Stomach smooth muscle (tissue), 2 donors: ENCODE measurements around the gene MR1.

Experiments
- H3K27ac ChIP-seq: one replicate; pipeline ENCODE4 v1.7.0; 2013; ENCODE audit warnings: mild to moderate bottlenecking, low read length, inconsistent platforms
- H3K27me3 ChIP-seq, 2 donors: one replicate each; pipeline ENCODE4 v1.7.0; 2013; ENCODE audit warnings: low read length in 2 of 2; ENCODE audit not compliant: insufficient read depth in 2 of 2, control insufficient read depth in 1 of 2
- H3K36me3 ChIP-seq, 2 donors: one replicate each; pipeline ENCODE4 v1.7.0; 2013; ENCODE audit warnings: low read length in 2 of 2; ENCODE audit not compliant: control insufficient read depth in 2 of 2, insufficient read depth in 2 of 2
- H3K4me1 ChIP-seq: one replicate; pipeline ENCODE4 v1.7.0; 2013; ENCODE audit warnings: low read length; ENCODE audit not compliant: control insufficient read depth, insufficient read depth
- H3K4me3 ChIP-seq, 2 donors: one replicate each; pipeline ENCODE4 v1.7.0; 2013; ENCODE audit warnings: low read length in 2 of 2
- H3K9ac ChIP-seq, 2 donors: one replicate each; pipeline ENCODE4 v1.7.0; 2013; ENCODE audit warnings: low read length in 2 of 2, mild to moderate bottlenecking in 1 of 2
- H3K9me3 ChIP-seq, 2 donors: one replicate each; pipeline ENCODE4 v1.7.0; 2013; ENCODE audit warnings: low read length in 2 of 2; ENCODE audit not compliant: control insufficient read depth in 2 of 2
- donor health status: healthy.
- donor health status: Pancreatic carcinoma.

Gene MR1

DNA sequence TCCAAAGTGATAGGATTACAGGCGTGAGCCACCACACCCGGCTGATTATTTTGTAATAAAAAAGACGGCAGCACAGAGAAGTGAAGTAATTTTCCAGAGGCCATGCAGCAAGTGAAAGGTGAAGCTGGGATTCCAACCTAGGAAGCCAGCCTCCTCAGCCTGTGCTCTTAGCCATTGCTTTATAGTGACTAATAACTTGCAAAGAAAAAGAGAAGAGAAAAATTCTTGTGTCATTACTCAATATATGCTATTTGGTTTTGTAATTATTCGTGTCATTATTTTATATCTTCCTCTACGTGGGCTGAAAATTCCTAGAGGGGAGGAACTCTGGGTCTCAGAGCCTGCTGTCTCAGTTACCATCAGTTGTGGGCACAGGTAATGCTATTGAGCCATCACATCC lies 53.1 kb downstream of the MR1 start:
- Histone ChIP-seq H3K9me3 (no peaks in the 10 kb centered on the region), H3K4me3 (no peak overlapping the region), H3K36me3 (no peaks in the 10 kb centered on the region), H3K27ac (no peak overlapping the region), H3K4me1 (peaks cover 11% of the 10 kb centered on the region), H3K27me3 (no peaks in the 10 kb centered on the region), H3K9ac (no peak overlapping the region)

- H3K9me3 ChIP-seq: no peaks in the 10 kb centered on the region
- H3K27ac ChIP-seq: no peak overlapping the region
- H3K9ac ChIP-seq: no peak overlapping the region
- H3K27me3 ChIP-seq: no peaks in the 10 kb centered on the region
- peaks cover 11% of the 10 kb centered on the region for H3K4me1 ChIP-seq
- no peak overlapping the region for H3K4me3 ChIP-seq
- no peaks in the 10 kb centered on the region for H3K36me3 ChIP-seq
These were observed 53.7 kb downstream of the MR1 start for GRCh38 chr1:181087400-181087901.

DNA sequence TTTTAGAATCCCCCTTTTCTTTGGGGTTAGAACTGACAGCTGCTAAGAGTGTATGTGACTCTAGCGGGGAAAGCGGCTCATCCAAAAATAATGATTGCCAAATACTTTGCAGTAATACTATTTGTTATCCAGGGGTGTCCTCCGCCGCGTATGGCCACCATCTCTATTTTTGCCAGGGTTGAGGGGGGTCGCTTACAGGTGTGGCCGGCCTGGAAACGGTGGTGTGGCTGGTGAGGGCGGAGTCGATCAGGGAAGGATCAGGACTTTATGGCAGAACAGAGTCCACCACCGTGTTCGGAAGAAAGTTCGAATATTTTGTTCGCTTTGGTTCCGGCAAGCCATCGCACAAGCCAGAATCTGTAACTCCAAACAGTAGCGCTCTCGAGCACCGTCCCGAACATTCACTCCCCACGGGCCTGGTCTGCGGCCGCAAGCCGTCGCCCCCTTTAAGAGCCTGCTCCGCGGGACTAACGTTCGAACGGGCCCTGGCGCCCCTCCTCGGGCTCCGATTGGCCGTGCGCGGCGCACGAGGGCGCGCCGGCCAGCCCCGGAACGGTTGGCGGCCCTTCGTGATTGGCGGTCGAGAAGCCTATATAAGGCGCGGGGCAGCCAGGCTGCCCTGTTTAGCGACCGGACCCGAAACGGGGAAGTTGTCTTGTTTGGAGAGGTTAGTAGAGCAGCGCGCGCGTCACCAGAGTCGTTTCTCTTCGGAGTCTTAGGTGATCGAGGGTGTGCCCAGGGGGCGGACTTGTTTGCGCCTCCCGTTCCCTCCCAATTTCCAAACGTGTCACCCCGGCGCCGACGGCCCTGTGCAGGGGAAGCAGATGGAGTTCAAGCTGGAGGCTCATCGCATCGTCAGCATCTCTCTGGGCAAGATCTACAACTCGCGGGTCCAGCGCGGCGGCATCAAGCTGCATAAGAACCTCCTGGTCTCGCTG lies 54.6 kb downstream of the MR1 start, which contains the start of gene IER5:
Gene IER5 (plus strand): TSS at position 622 of the 938 bp plus-strand sequence. CDS start 203 bp downstream, at position 825.
- no peaks in the 10 kb centered on the region for H3K27me3 ChIP-seq

GRCh38 chr1:181089017-181089675 lies 55.4 kb downstream of the MR1 start:
- Histone ChIP-seq H3K4me3 (peak overlapping the region; percentile 89), H3K36me3 (no peaks in the 10 kb centered on the region), H3K9ac (peak overlapping the region; percentile 75 to 79)

More for the DNA sequence above, 54.6 kb downstream of the MR1 start, which contains the start of gene IER5:
- Histone ChIP-seq H3K4me1 (peaks cover 11% of the 10 kb centered on the region), H3K36me3 (no peaks in the 10 kb centered on the region), H3K4me3 (peak within 1 kb of the TSS; percentile 89), H3K9me3 (no peaks in the 10 kb centered on the region), H3K9ac (peak within 1 kb of the TSS; percentile 75 to 79), H3K27ac (peak within 1 kb of the TSS; percentile 81)

DNA sequence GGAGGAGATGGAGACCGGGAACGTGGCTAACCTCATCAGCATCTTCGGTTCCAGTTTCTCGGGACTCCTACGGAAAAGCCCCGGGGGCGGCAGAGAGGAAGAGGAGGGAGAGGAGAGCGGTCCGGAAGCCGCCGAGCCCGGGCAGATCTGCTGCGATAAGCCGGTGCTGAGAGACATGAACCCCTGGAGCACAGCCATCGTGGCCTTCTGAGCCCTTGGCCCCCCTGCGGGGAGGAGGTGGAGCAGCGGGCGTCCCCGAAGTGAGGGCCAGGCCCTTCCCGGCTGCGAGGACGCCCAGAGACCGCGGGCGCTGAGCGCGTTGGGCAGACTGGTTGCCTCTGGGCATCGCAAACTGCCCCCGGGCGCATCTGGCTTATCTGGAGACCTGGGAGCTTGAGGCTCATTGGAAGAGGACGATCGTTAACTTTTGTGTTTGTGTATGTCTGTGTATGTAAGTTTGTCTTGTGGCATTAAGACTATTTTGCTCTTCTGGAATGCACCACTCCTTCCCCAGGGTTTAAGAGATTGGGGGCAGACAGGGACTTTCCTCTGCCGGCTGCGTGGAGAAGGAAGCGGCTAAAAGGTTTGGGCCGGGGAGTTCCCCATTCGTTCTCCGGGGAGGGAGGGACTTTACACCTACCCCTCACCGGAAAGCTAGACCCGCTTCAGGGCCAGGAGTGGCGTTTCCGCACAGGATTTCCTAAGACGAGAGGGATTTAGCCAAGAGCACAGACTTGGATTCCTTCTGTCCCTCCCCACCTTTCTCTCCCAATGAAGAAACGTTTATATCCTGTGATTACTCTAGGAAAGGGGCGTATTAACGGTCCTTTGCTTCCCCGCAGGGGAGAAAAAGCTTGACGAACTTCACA lies 56.1 kb downstream of the MR1 start:
- Histone ChIP-seq H3K4me1 (peaks cover 19% of the 10 kb centered on the region), H3K9ac (peak overlapping the region; percentile 75 to 79), H3K36me3 (no peaks in the 10 kb centered on the region), H3K4me3 (peak overlapping the region; percentile 89), H3K9me3 (no peaks in the 10 kb centered on the region), H3K27me3 (no peaks in the 10 kb centered on the region), H3K27ac (peak overlapping the region; percentile 81)

More at GRCh38 chr1:181089017-181089675, 55.4 kb downstream of the MR1 start:
- peaks cover 12% of the 10 kb centered on the region for H3K4me1 ChIP-seq
- no peaks in the 10 kb centered on the region for H3K27me3 ChIP-seq
- peak overlapping the region; percentile 81 for H3K27ac ChIP-seq
- no peaks in the 10 kb centered on the region for H3K9me3 ChIP-seq

GRCh38 chr1:181090641-181091126 lies 56.9 kb downstream of the MR1 start:
- Histone ChIP-seq H3K36me3 (no peaks in the 10 kb centered on the region), H3K27me3 (no peaks in the 10 kb centered on the region), H3K9me3 (no peaks in the 10 kb centered on the region), H3K27ac (peak overlapping the region; percentile 81), H3K9ac (peak overlapping the region; percentile 75 to 79), H3K4me3 (peak overlapping the region; percentile 89), H3K4me1 (peaks cover 26% of the 10 kb centered on the region)

DNA sequence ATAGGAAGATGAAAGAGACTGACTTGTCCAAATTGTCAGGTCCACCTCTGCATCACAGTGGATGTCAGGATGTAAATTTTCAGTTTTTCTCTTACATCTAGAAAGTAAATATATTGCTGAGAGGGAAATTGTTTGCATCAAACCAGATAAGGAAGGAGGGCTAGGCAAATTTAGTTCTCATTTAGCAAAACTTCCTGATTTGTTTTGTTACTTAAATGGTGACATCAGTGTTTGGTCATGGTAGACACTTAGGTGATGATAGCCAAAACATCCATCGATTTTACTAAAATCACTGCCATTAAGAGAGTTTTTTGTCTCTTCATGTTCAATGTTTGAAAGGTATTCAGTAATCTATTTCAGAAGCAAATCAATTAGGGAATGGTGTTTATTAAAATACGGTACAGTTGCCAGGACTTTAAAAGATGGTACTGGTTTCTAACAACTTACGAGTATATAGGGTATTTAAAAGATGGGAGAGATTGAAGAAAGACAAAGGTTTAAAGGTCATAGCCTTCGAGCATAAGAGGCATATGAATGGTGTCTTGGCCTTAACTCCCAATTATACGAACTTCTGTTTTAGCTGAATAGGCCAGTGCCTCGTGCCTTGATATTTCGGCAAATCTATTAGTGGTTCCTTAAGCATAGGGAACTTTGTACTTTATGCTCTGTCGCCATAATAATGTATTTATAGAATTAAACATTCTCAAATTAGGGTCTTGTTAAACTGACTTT lies 57.7 kb downstream of the MR1 start:
- H3K27ac ChIP-seq: no peak overlapping the region
- no peaks in the 10 kb centered on the region for H3K9me3 ChIP-seq
- peak overlapping the region in 1 of 2 donors; percentile 75 for H3K9ac ChIP-seq
- peaks cover 34% of the 10 kb centered on the region for H3K4me1 ChIP-seq
- H3K36me3 ChIP-seq: no peaks in the 10 kb centered on the region
- H3K27me3 ChIP-seq: no peaks in the 10 kb centered on the region
- H3K4me3 ChIP-seq: peak overlapping the region in 1 of 2 donors; percentile 89

DNA sequence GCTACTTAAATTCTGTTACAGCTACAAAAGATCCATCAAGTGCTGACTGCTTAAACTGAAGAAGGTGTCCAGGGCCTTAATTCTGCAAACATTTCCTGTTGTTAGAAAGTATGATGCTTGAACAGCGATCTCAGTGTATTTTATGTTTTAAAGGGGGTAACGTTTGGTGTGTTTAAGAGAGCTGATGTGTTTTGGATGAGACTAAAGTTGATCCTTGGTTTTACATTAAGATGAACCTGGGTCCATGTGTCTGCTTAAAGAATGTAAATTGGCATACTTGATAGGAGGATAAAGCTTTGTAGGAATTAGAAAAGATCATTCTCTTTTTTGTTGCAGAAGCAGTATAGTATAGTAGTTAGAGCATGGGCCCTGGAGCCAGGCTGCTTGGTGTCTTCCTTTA lies 58.3 kb downstream of the MR1 start:
- Histone ChIP-seq H3K9me3 (no peaks in the 10 kb centered on the region), H3K27me3 (no peaks in the 10 kb centered on the region), H3K4me3 (no peak overlapping the region), H3K36me3 (no peaks in the 10 kb centered on the region), H3K9ac (no peak overlapping the region), H3K4me1 (peaks cover 39% of the 10 kb centered on the region), H3K27ac (no peak overlapping the region)

DNA sequence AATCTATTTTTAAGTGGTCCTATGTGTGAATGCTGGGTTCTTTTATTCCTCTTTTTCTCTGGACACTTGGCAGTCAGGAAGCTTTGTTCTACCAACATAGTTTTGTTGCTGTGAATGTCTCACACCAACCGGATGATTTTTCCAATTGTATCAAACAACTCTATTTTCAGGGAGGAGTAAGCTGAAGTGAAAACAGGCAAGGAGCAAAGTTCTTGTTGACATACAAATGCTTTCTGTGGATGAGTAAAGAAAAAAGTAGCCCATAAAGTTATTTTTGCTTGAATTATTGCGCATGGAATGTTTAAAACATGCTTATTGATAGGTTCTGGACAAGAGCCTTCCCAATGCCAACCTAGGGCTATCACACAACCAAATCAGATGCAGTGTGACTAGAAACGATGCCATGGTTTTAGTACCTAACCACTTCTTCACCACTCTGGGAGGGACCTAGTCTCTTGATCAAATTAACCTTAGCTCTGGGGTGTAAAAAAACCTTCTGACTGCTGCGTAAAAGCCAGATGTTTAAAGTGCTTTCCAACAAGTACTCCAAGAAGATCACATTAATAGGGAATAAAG lies 59.2 kb downstream of the MR1 start:
- H3K9me3 ChIP-seq: no peaks in the 10 kb centered on the region
- H3K36me3 ChIP-seq: no peaks in the 10 kb centered on the region
- no peaks in the 10 kb centered on the region for H3K27me3 ChIP-seq
- H3K4me1 ChIP-seq: peaks cover 44% of the 10 kb centered on the region
- no peak overlapping the region for H3K27ac ChIP-seq
- H3K4me3 ChIP-seq: no peak overlapping the region
- no peak overlapping the region for H3K9ac ChIP-seq
